OCI-LY7 (cell line): Measurements from ENCODE around the gene ZNF367. TPM values are rescaled to one million over a fixed set of nuclear protein-coding genes. Genes with fewer than 3 reads are reported as not detected.

Experiments
- BruUV-seq: library from RNA; stranded (reverse); fragments of 400-500 nt; replicated peaks from 2 replicates; lab custom pipeline; 2021; lab: Mats Ljungman, UMichigan
- CTCF ChIA-PET: fragments of 300-600 bp; sonication (Branson Sonifier 250); formaldehyde crosslinking; loops from one replicate; lab custom pipeline; 2022; ENCODE audit warnings: antibody characterized with exemption; ENCODE audit not compliant: unreplicated experiment; lab: Charles Lee
- POLR2A ChIA-PET: fragments of 300-600 bp; sonication (Branson Sonifier 250); formaldehyde crosslinking; loops from one replicate; lab custom pipeline; 2022; ENCODE audit warnings: antibody characterized with exemption; lab: Charles Lee
- DNase-seq: peaks from one replicate; pipeline ENCODE4 v3.0.0-alpha.2; 2015; ENCODE audit warnings: low spot score
- H2AFZ ChIP-seq: fragments of 200-600 bp; sonication (generic), shearing (Covaris generic); 2 replicates; pipeline ENCODE4 v1.6.1; 2014; ENCODE audit warnings: mild to moderate bottlenecking, antibody characterized with exemption, low read length, moderate library complexity
- H3K27ac ChIP-seq: fragments of 200-600 bp; sonication (generic); 2 replicates; pipeline ENCODE4 v1.5.1; 2014; ENCODE audit warnings: mixed run types, low read depth, mild to moderate bottlenecking, moderate library complexity, low read length, inconsistent platforms; ENCODE audit not compliant: poor library complexity, severe bottlenecking
- H3K36me3 ChIP-seq: fragments of 200-600 bp; sonication (generic); 2 replicates; pipeline ENCODE4 v1.6.1; 2014; ENCODE audit warnings: mild to moderate bottlenecking, antibody characterized with exemption, low read length, moderate library complexity, mixed read lengths; ENCODE audit not compliant: insufficient read depth
- H3K4me1 ChIP-seq: fragments of 200-600 bp; sonication (generic); 2 replicates; pipeline ENCODE4 v1.5.1; 2014; ENCODE audit warnings: mild to moderate bottlenecking, low read length; ENCODE audit not compliant: insufficient read depth, poor library complexity, severe bottlenecking
- H3K4me2 ChIP-seq: fragments of 200-600 bp; sonication (generic); 2 replicates; pipeline ENCODE4 v1.6.1; 2014; ENCODE audit warnings: mild to moderate bottlenecking, low read length
- H3K4me3 ChIP-seq: fragments of 200-600 bp; sonication (generic); 2 replicates; pipeline ENCODE4 v1.5.1; 2014; ENCODE audit warnings: mild to moderate bottlenecking, low read depth, low read length; ENCODE audit not compliant: poor library complexity, severe bottlenecking
- H3K79me2 ChIP-seq: fragments of 200-600 bp; sonication (generic); 2 replicates; pipeline ENCODE4 v1.6.1; 2016; ENCODE audit warnings: low read depth, mild to moderate bottlenecking, low read length, moderate library complexity, mixed read lengths; ENCODE audit not compliant: insufficient read depth
- H3K9me2 ChIP-seq: fragments of 200-600 bp; sonication (generic); 2 replicates; pipeline ENCODE4 v1.6.1; 2016; ENCODE audit warnings: mild to moderate bottlenecking, low read length, mixed read lengths; ENCODE audit not compliant: insufficient read depth
- H3K9me3 ChIP-seq: fragments of 200-600 bp; sonication (generic); 2 replicates; pipeline ENCODE4 v1.6.1; 2014; ENCODE audit warnings: mild to moderate bottlenecking, mixed run types, low read length, mixed read lengths
- H4K20me1 ChIP-seq: fragments of 200-600 bp; sonication (generic); 2 replicates; pipeline ENCODE4 v1.6.1; 2014; ENCODE audit warnings: mild to moderate bottlenecking, antibody characterized with exemption, low read length, moderate library complexity, mixed read lengths; ENCODE audit not compliant: insufficient read depth
- CTCF ChIP-seq: fragments of 200-600 bp; sonication (generic); conservative IDR thresholded peaks from 2 replicates; pipeline ENCODE4 v1.5.1; 2014; ENCODE audit warnings: mild to moderate bottlenecking, antibody characterized with exemption, low read length, moderate library complexity, mixed read lengths
- EZH2phosphoT487 ChIP-seq: fragments of 200-600 bp; sonication (generic); IDR thresholded peaks from 2 replicates; pipeline ENCODE4 v1.6.1; 2018; ENCODE audit warnings: low read depth, borderline replicate concordance, mild to moderate bottlenecking, mixed run types, antibody characterized with exemption, low read length, moderate library complexity, mixed read lengths
- intact Hi-C: fragments of 100-400 bp; cut with micrococcal nuclease; formaldehyde crosslinking; loops from one replicate; pipeline ENCODE4 v1.10.0; 2022; ENCODE audit not compliant: unreplicated experiment
- total RNA-seq, 2 experiments: library from RNA; depleted of rRNA in 1 of 2; stranded (reverse); fragments of >200 nt in 1 of 2; shearing (Covaris generic) in 1 of 2; gene quantifications; 2 replicates each; pipeline ENCODE4 v1.2.3, GENCODE V29; 2014 to 2022

Gene ZNF367
- total RNA-seq, 2 experiments from 2014 or later = 24.6 to 35.1 TPM

- Histone ChIP-seq H2AFZ (peak within 1 kb of the TSS; percentile 96), H4K20me1 (peaks cover 6% of the 10 kb centered on the region; the same call in 1 of the 2 replicates), H3K4me3 (peak within 1 kb of the TSS; percentile 80), H3K9me2 (no peaks in the 10 kb centered on the region), H3K4me2 (peak within 1 kb of the TSS; percentile 77), H3K4me1 (peaks cover 16% of the 10 kb centered on the region), H3K27ac (no peak within 1 kb of the TSS), H3K79me2 (no peaks in the 10 kb centered on the region), H3K9me3 (no peaks in the 10 kb centered on the region), H3K36me3 (no peaks in the 10 kb centered on the region)
- ChIA-PET POLR2A (interaction anchor here (0.5 to 1.8 kb wide), 13 partner anchors 8 to 1563 kb away, joined by 3 to 9 read pairs (median 4); no protein-coding TSS in a partner anchor), CTCF (no interaction called here)
- TF ChIP-seq EZH2phosphoT487 (no peak), CTCF (no peak)
- BruUV-seq = no TSS peak
- peak; percentile 97 for DNase-seq
- intact Hi-C loops = loop anchor here (2.0 kb wide), 2 partner anchors 31 to 117 kb away; partner anchors contain the start of gene ZNF367
Measured at GRCh38 chr9:96449845-96450612, 31.9 kb upstream of the ZNF367 start, which contains the start of gene HABP4. Gene HABP4, plus strand, starts transcription at chr9:96450169. Its CDS starts 111 bp downstream, at chr9:96450280.

GRCh38 chr9:96449523-96449844 lies 31.3 kb upstream of the ZNF367 start:
- H3K4me1 ChIP-seq = peaks cover 16% of the 10 kb centered on the region
- H3K27ac ChIP-seq = no peak overlapping the region
- H3K4me2 ChIP-seq = peak overlapping the region; percentile 77
- H3K4me3 ChIP-seq = peak overlapping the region; percentile 80
- H3K9me2 ChIP-seq = no peaks in the 10 kb centered on the region
- no peak for DNase-seq
- CTCF ChIA-PET = no interaction called here
- intact Hi-C loops = no loop called here
- H2AFZ ChIP-seq = peak overlapping the region; percentile 96
- no peaks in the 10 kb centered on the region for H3K36me3 ChIP-seq
- POLR2A ChIA-PET = interaction anchor here (0.6 to 1.8 kb wide), 12 partner anchors 8 to 938 kb away, joined by 3 to 9 read pairs (median 4); no protein-coding TSS in a partner anchor
- H3K79me2 ChIP-seq = no peaks in the 10 kb centered on the region
- no peaks in the 10 kb centered on the region for H3K9me3 ChIP-seq
- no peak for TF ChIP-seq CTCF
- TF ChIP-seq EZH2phosphoT487 = no peak
- BruUV-seq = no TSS peak
- peaks cover 6% of the 10 kb centered on the region; the same call in 1 of the 2 replicates for H4K20me1 ChIP-seq
